Motor neuron (in vitro differentiated cells): ENCODE measurements around the gene HINT3. TPM values are rescaled to one million over a fixed set of nuclear protein-coding genes. Genes with fewer than 3 reads are reported as not detected.
A peak's percentile ranks its signal among the peaks of the same experiment; 100 is the strongest.
"Not testable (repeated sequence)": the region's sequence is repeated elsewhere in the genome, so short reads cannot be mapped to it uniquely, and the experiment has no call there.

Experiments used
- ATAC-seq, 8 experiments: fragments of 200-7000 bp; cut with Tn5 transposase; replicated peaks in 6 of 8; 2 replicates each; pipeline ENCODE4 v1.8.0; 2021; ENCODE audit warnings: mild to moderate bottlenecking in 8 of 8, moderate library complexity in 8 of 8
- H3K27ac ChIP-seq, 2 donors: fragments of 250-450 bp; sonication (Bioruptor Pico); 2 replicates each; pipeline ENCODE4 v1.9.0; 2021; ENCODE audit warnings: antibody characterized with exemption in 2 of 2, mild to moderate bottlenecking in 2 of 2, moderate library complexity in 1 of 2
- H3K4me1 ChIP-seq, 2 donors: fragments of 250-450 bp; sonication (Bioruptor Pico); replicated peaks in 1 of 2; 2 replicates each; pipeline ENCODE4 v1.6.1; 2021; ENCODE audit warnings: antibody characterized with exemption in 2 of 2, mild to moderate bottlenecking in 2 of 2, moderate library complexity in 1 of 2
- H3K4me3 ChIP-seq, 5 donors: fragments of 250-450 bp; sonication (Bioruptor Pico); 2 replicates each; pipeline ENCODE4 v1.9.0; 2021; ENCODE audit warnings: antibody characterized with exemption in 5 of 5, mild to moderate bottlenecking in 5 of 5, moderate library complexity in 4 of 5
- WGBS, 10 experiments: fragments of 450-650 bp; shearing (Covaris generic); methylation state at CpG; one replicate each; pipeline ENCODE4 v1.0.0; 2022; 5-methylcytosine and 5-hydroxymethylcytosine counted together
- in situ Hi-C, 9 experiments: fragments of 400-800 bp; cut with MboI; loops; one replicate each; pipeline ENCODE4 v1.15.0; 2021; ENCODE audit warnings: low sequenced_read_pairs in 9 of 9, low pct_unique_long_range_greater_than_20kb in 2 of 9; ENCODE audit not compliant: unreplicated experiment in 9 of 9
- total RNA-seq, 8 experiments: library from RNA; unstranded; fragments of 300-600 nt; gene quantifications; 2 replicates each; pipeline versions ENCODE4 v1.2.3 to v1.2.4, GENCODE V29; 2022

The HINT3 gene
- total RNA-seq, 8 experiments from 2014 or later: 13.3 to 49.6 (median 30.3) TPM

DNA sequence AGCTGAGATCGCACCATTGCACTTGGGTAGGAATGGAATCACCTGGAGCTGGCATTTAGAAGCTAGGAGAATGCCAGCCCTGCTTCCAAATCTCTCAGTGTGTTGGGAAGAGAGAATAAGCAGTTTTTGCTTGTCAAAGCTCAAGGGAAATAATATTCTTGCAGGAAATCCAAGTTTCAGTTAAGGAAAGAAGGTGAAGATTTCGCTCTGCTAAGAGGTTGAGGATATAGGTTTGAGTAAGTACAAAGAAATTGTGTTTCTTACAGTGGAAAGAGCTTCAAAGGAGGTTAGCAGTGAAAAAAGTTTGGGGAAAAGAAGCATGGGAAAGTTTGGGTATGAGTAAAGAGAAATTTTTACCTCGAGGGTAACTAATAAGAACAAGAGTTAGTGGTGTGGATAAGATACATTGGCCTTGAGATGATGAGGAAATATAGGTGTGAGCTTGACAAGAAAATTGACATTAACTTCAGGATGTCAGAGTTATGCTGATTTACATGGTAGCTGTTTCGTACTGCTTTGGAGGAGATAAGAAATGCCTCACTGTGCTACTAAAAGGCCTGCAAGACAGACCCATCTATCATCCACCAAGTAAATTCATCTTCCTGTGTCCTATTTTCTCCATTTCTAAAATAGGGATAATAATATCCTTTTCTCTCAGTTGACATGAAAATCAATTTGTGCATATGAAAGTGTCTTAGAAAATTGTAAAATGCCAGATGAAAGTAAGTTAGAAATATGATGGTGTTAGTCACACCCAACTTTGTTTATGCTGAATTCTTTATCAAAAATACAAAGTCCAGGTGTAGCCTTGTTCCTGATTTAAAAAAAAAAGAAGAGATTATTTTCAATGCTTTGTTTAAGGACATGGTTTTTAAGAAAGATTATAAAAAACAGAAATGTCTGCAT is 12.8 kb upstream of the HINT3 start:
- in situ Hi-C loops: no loop called here
- H3K27ac ChIP-seq: no peak overlapping the region
- no peak for ATAC-seq
- H3K4me1 ChIP-seq: no peaks in the 10 kb centered on the region
- WGBS, 10 experiments: 72 to 95% (median 79%) methylated on average over 2 to 4 of the region's 4 CpGs
- H3K4me3 ChIP-seq: no peak overlapping the region

DNA sequence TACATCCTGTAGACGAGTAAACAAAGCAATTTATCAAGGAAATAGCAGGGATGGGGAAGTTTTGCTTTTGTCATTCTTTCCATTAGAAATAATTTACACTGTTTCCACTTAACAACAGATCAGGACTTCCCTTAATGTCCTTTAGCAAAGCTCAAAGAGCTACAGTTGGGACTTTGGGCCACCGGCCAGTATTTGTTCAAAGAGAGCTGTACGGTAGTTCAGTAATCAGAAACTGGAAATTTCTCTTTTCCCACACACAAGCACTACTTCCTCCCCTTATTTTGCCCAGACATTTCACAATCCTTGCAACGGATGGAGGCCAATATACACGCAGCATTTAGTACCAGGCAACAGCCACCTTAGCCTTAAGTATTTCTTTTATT is 12.1 kb upstream of the HINT3 start:
- WGBS, 10 experiments: 4 to 88% (median 78%) methylated on average over 1 to 5 of the region's 5 CpGs; no CpG with 5 or more reads in 1 of the 10 experiments
- peak in 1 of 8 experiments; percentile 69 for ATAC-seq
- no peak overlapping the region for H3K27ac ChIP-seq
- no peak overlapping the region for H3K4me3 ChIP-seq
- in situ Hi-C loops: no loop called here
- H3K4me1 ChIP-seq: no peaks in the 10 kb centered on the region

DNA sequence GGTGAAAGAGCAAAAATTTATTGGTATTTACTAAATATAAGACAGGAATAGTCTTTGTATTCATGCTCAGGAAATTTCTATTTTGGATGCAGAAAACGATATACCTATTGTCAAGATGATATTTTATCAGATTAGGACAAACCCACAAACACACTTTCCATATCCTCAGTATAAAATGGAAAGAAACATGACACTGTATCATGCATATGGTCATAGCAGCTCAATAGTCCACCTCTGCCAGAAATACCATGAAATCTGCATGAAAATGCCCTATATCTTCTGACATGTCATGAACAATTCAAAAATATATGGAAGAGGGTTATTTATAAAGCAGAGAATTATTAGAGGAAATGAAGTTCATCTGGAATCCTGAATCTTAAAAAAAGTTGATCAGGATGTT is 11.7 kb upstream of the HINT3 start:
- Histone ChIP-seq H3K27ac (no peak overlapping the region), H3K4me3 (no peak overlapping the region), H3K4me1 (no peaks in the 10 kb centered on the region)
- in situ Hi-C loops: no loop called here
- ATAC-seq: no peak
- 27 to 100% (median 79%) methylated on average over 1 of the region's 1 CpG; no CpG with 5 or more reads in 2 of the 10 experiments for WGBS, 10 experiments

DNA sequence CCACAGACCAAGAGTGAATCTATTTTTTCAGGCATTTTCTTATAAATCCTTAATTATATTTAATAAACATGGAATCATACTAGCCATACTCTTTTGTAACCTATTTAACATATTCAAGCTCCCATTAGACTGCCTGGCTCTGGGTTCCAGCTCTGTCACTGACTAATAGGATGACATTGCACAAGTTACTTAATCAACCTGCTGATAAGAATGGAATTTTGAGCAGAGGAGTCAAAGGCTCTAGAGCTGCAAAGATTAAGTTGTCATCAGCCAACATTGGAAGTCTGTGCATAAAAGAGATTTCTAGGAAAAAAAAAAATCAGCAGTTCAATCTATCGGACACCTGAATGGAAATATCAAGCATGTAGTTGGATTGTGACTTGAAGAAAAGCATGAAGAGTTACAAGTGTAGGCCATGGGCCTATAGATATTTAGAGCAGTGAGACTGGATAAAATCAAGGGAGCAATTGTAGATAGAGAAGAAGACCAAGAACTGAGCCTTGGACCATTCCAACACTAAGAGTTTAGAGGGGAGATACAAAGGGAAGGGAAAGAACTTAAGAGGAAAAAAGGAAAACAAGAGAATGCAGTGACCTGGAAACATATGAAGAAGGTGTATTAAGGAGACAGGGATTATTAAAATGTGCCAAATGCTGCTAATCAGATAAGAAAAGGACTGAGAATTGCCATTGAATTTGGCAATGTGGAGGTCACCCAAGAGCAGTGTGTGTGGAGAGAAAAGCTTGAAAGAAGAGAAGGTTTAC is 11.0 kb upstream of the HINT3 start:
- in situ Hi-C loops: no loop called here
- 80 to 100% (median 100%) methylated on average over 1 of the region's 1 CpG; no CpG with 5 or more reads in 2 of the 10 experiments for WGBS, 10 experiments
- Histone ChIP-seq H3K4me1 (no peaks in the 10 kb centered on the region), H3K27ac (no peak overlapping the region), H3K4me3 (no peak overlapping the region)
- no peak for ATAC-seq

DNA sequence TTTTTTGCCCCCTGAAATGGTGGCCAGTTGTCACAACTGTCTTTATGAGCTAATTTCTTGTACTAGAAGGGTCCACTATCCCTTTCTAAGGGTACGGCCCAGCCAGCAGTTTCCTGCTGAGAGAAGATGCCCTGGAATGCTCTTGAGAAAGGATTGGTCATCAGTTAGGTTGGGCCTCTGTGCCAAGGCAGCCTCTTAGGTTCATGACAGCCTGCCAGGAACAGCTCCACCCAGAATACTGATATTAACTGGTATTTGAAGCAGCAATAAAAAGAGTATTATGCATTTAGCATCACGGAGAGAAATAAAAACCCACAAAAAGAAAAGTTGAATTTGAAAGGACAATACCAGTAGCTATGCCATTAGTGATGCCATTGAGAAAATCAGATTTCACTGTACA is 9.0 kb upstream of the HINT3 start:
- peak in 3 of 8 experiments; percentile 10 to 63 (median 22) for ATAC-seq
- no peaks in the 10 kb centered on the region for H3K4me1 ChIP-seq
- no peak overlapping the region for H3K4me3 ChIP-seq
- H3K27ac ChIP-seq: no peak overlapping the region
- WGBS, 10 experiments: 0 to 92% (median 71%) methylated on average over 1 to 2 of the region's 2 CpGs; no CpG with 5 or more reads in 2 of the 10 experiments
- in situ Hi-C loops: no loop called here

DNA sequence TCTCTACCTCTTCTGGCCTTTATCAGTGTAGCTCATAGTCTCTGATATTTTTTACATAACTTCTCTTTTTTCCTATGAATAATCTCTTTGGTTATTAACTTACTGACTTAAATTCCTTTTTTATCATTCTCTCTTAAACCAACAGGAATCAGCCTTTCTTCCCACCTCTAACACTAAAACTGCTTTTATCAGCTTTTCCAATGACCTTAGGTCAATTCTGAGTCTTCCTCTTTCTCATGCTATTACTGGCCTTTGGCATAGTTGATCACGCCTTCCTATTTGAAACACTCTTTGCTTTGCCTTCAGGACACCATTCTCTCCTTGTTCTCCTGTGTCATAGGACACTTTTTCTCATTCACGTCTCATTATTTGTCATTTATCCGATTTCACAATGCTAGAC is 8.1 kb upstream of the HINT3 start:
- H3K27ac ChIP-seq: no peak overlapping the region
- no peak overlapping the region for H3K4me3 ChIP-seq
- 78 to 100% (median 93%) methylated on average over 1 to 3 of the region's 3 CpGs for WGBS, 10 experiments
- no peaks in the 10 kb centered on the region for H3K4me1 ChIP-seq
- in situ Hi-C loops: no loop called here
- ATAC-seq: no peak

DNA sequence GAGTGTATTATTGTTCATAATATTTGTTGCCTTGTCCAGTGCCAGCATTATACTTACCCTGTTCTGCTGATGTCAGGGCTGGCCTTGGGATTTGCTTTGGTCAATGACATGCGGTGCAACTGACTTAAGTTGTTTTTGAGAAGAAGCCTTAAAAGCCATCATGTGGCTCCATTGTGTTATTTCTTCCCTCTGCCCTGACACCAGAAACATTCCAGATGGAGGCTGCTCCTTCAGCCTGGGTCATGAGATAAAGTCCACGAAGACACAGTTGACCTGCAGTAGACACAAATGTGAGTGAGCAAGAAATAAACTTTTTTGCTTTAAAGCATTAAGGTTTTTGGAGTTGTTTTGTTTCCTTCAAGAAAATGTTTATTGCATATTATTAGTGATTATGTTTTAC is 7.5 kb upstream of the HINT3 start:
- Histone ChIP-seq H3K27ac (no peak overlapping the region), H3K4me1 (no peaks in the 10 kb centered on the region), H3K4me3 (no peak overlapping the region)
- in situ Hi-C loops: no loop called here
- 40 to 100% (median 85%) methylated on average over 1 to 2 of the region's 2 CpGs; no CpG with 5 or more reads in 2 of the 10 experiments for WGBS, 10 experiments
- no peak for ATAC-seq

DNA sequence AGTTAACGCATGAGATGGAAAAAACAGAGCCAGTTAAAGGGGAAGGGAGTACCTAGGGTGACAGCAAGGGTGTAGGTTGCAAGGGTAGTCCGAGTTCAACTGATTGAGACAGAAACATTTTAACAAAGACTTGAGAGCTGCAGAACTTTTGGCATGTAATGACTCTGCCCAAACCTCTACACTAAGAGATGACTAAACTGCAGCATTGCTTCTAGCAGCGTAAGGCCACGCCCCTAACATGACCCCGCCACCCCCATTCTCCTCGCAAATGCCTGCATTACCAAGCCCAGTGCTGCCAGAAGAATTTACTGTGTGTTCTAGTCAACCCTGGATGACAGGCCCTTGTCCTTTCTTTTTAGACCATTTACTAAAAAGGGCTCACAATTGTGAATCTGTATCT is 6.3 kb upstream of the HINT3 start:
- ATAC-seq: peak in 3 of 8 experiments; percentile 64 to 92 (median 68)
- 23 to 100% (median 76%) methylated on average over 1 to 6 of the region's 6 CpGs; no CpG with 5 or more reads in 2 of the 10 experiments for WGBS, 10 experiments

DNA sequence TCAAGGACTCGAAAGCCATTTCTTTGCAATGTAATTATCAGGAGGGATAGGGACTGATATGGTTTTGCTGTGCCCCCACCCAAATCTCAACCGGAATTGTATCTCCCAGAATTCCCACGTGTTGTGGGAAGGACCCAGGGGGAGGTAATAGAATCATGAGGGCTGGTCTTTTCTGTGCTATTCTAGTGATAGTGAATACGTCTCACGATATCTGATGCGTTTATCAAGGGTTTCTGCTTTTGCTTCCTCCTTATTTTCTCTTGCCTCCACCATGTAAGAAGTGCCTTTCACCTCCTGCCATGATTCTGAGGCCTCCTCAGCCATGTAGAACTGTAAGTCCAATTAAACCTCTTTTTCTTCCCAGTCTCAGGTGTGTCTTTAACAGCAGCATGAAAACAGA is 5.9 kb upstream of the HINT3 start:
- ATAC-seq, H3K4me3 ChIP-seq, H3K4me1 ChIP-seq, H3K27ac ChIP-seq: not testable (repeated sequence)
- in situ Hi-C loops: loop anchor here in 8 of 9 experiments (10.0 to 25.0 kb wide), 4 partner anchors 88 to 638 kb away; partner anchors contain the start of genes HDDC2 (in 4 of the 8) and NCOA7 (in 4 of the 8)
- WGBS, 10 experiments: 8 to 100% (median 85%) methylated on average over 1 to 6 of the region's 6 CpGs; no CpG with 5 or more reads in 2 of the 10 experiments

More for the DNA sequence above, 6.3 kb upstream of the HINT3 start:
- no peak overlapping the region for H3K27ac ChIP-seq
- H3K4me1 ChIP-seq: no peaks in the 10 kb centered on the region
- in situ Hi-C loops: loop anchor here in 8 of 9 experiments (10.0 to 25.0 kb wide), 4 partner anchors 88 to 638 kb away; partner anchors contain the start of genes HDDC2 (in 4 of the 8) and NCOA7 (in 4 of the 8)
- no peak overlapping the region for H3K4me3 ChIP-seq

DNA sequence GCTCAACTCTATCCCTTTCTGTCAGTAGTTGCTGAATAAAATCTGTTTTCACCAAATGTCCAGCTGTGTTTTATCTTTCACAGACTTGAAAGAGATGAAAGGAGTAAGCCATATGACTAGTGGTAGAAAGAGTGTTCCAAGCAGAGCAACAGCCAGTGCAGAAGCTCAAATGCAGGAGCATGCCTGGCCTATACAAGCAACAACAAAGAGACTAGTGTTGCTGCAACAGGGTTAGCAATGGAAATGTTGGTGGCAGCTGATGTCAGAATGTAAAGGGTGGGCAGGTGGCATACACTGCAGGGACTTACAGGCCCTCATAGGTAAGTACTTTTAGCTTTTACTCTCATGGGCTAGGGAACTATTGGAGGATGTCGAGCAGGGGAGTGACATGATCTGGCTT is 5.2 kb upstream of the HINT3 start:
- Histone ChIP-seq H3K4me3 (no peak overlapping the region), H3K27ac (no peak overlapping the region), H3K4me1 (peaks cover 0 to 4% of the 10 kb centered on the region in 2 donors)
- 33 to 100% (median 71%) methylated on average over 1 of the region's 1 CpG; no CpG with 5 or more reads in 5 of the 10 experiments for WGBS, 10 experiments
- in situ Hi-C loops: loop anchor here in 8 of 9 experiments (10.0 to 25.0 kb wide), 4 partner anchors 89 to 639 kb away; partner anchors contain the start of genes HDDC2 (in 4 of the 8) and NCOA7 (in 4 of the 8)
- ATAC-seq: no peak

DNA sequence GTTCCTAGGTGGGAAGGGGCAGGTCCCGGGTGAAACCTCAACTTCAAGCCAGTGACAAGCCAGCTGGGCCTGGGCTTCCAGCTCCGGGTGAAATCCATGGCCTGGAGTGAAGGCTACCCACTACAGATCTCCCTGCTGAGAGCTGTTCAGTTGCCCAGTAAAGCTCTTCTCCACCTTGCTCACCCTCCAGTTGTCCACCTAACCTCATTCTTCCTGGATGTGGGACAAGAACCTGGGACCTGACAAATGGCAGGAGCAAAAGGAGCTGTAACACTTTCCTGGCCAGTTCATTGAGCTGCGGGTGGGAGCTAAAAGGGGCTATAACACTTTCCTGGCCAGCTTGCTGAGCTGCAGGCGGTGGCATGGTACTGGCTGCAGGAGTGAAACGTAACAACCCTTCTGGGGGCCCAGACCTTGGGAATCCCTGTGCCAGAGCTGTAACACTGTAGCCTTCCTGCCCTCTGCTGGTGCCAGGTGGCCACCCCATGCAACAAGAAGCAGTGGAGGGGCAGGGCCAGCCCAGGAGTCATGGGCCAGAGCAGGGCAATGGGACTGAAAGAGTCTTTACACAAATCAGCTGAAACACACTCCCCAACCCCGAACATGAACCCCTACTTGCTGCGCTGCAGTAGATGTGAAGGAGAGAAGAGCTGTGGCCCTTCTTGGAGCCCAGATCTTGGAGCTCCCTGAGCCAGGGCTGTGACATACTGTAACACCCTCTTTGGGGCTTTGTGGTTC is 3.6 kb upstream of the HINT3 start:
- Histone ChIP-seq H3K4me3 (no peak overlapping the region), H3K27ac (no peak overlapping the region), H3K4me1 (peaks cover 0 to 6% of the 10 kb centered on the region in 2 donors)
- in situ Hi-C loops: loop anchor here in 8 of 9 experiments (10.0 to 25.0 kb wide), 4 partner anchors 91 to 641 kb away; partner anchors contain the start of genes HDDC2 (in 4 of the 8) and NCOA7 (in 4 of the 8)
- 32 to 100% (median 80%) methylated on average over 1 to 5 of the region's 7 CpGs; no CpG with 5 or more reads in 3 of the 10 experiments for WGBS, 10 experiments
- ATAC-seq: peak in 2 of 8 experiments; percentile 6 to 16

DNA sequence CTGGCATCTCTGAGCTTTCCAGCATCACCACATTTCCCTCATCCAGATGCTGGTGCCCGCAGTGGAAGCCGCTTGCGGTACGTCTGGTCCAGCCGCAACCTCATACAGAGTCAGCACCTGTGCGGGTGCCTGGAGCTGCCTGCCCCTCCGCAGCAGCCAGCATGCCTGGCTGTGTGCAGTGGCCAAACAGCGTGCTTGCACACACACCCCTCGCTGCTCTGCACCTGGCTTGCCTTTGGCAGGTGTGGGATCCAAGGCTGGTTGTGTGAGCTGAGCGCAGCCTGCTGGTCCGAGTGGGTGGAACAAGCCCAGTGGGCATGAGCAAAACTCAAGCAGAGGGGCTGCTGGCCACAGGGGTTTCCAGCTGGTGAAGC is 3.1 kb upstream of the HINT3 start:
- peaks cover 0 to 12% of the 10 kb centered on the region in 2 donors for H3K4me1 ChIP-seq
- no peak overlapping the region for H3K4me3 ChIP-seq
- in situ Hi-C loops: loop anchor here in 8 of 9 experiments (10.0 to 25.0 kb wide), 4 partner anchors 91 to 641 kb away; partner anchors contain the start of genes HDDC2 (in 4 of the 8) and NCOA7 (in 4 of the 8)
- 87 to 100% (median 94%) methylated on average over 1 to 6 of the region's 11 CpGs; no CpG with 5 or more reads in 5 of the 10 experiments for WGBS, 10 experiments
- no peak overlapping the region for H3K27ac ChIP-seq
- ATAC-seq: no peak
